Heart left ventricle (tissue), 13 donors: ENCODE results near the gene ATF1.

Source experiments
- CTCF ChIP-seq, 12 donors: fragments of 200-600 bp; sonication (generic) in 4 of 12; IDR thresholded peaks; one replicate each; pipeline versions ENCODE4 v1.5.0 to v1.8.0; 2018 to 2022; ENCODE audit warnings: antibody characterized with exemption in 12 of 12, mild to moderate bottlenecking in 5 of 12
- POLR2A ChIP-seq, 2 donors: fragments of 450-650 bp; IDR thresholded peaks; one replicate each; pipeline ENCODE4 v1.6.1; 2017; ENCODE audit warnings: antibody characterized with exemption in 2 of 2, mild to moderate bottlenecking in 2 of 2, moderate library complexity in 2 of 2
- donor health status: ischemic (EF 13 %, LVEDD 7.1; RV severe dilation, severe dysfunction).
- donor health status: DM: no; HTN: yes; CAD: no.
- donor health status: DM: no; HTN: no; CAD: no.
- donor health status: ischemic (EF 25% LVEDD 6.9; RV normal size, moderate dysfunction).
- donor health status: ischemic (EF 25% LVEDD 5.7; RV mildly dilated, moderate dysfunction).
- donor health status: ischemic (EF 35%, LVEDD 5.7; RV mildly dilated, moderate dysfunction).
- donor health status: nonischemic (EF 11% LVEDD 7.7; RV severe dilation, severe dysfunction).
- donor health status: DM: yes; HTN: yes; CAD: no.
- donor health status: PGD.
- donor health status: ischemic (EF 29% LVEDD 5.4; RV normal size, mild dysfunction).
- donor health status: nonischemic (EF 23%, LVEDD 6.1; RV moderate dilation, normal function).

DNA sequence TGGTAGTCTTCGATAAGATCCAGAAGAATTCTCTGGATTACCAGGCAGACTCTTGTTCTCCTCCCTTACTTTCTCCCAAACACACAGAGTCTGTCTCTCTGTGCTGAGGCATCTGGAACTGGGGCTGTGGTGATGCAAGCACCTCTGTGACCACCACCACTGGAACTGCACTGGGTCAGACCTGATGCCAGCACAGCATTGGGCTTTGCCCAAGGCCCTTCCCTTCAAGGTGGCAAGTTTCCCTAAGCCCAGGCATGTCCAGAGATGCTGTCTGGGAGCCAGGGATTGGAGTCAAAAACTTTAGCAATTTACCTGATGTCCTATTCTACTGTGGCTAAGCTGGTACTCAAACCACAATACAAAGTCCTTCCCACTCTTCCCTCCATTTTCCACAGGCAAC, 64.2 kb downstream of the ATF1 start:
- TF ChIP-seq CTCF (IDR thresholded peaks at IDR 0.05) (no peak), POLR2A (IDR thresholded peaks at IDR 0.05) (no peak)
